Large intestine (tissue), 3 donors: ENCODE measurements around the gene EPHB2. TPM values are rescaled to one million over a fixed set of nuclear protein-coding genes. Genes with fewer than 3 reads are reported as not detected.

Source experiments
- DNase-seq, 2 donors: peaks; one replicate each; pipeline versions ENCODE4 v3.0.0 to v3.0.0-alpha.2; 2013
- H3K27ac ChIP-seq: one replicate; pipeline ENCODE4 v1.5.1; 2013; ENCODE audit warnings: low read length
- H3K27me3 ChIP-seq: 2 replicates; pipeline ENCODE4 v1.6.1; 2013; ENCODE audit warnings: low read length; ENCODE audit not compliant: control insufficient read depth, insufficient read depth
- H3K36me3 ChIP-seq: 2 replicates; pipeline ENCODE4 v1.6.1; 2013; ENCODE audit warnings: low read length; ENCODE audit not compliant: control insufficient read depth, insufficient read depth
- H3K4me1 ChIP-seq: one replicate; pipeline ENCODE4 v1.6.1; 2013; ENCODE audit warnings: low read length; ENCODE audit not compliant: control insufficient read depth, insufficient read depth
- H3K4me3 ChIP-seq: one replicate; pipeline ENCODE4 v1.5.1; 2013; ENCODE audit warnings: low read length
- H3K9me3 ChIP-seq: one replicate; pipeline ENCODE4 v1.6.1; 2013; ENCODE audit warnings: mild to moderate bottlenecking, low read depth, low read length, moderate library complexity; ENCODE audit not compliant: control insufficient read depth
- WGBS: methylation state at CpG from one replicate; pipeline ENCODE4 v1.1.5; 2013; ENCODE audit warnings: low lambda C conversion rate; ENCODE audit not compliant: insufficient coverage; 5-methylcytosine and 5-hydroxymethylcytosine counted together
- polyA plus RNA-seq: library from polyadenylated mRNA; unstranded; fragments of 120-200 nt; gene quantifications from one replicate; pipeline ENCODE4 v1.2.1, GENCODE V29; 2013

Gene EPHB2
- polyA plus RNA-seq, 1 donor = 37.6 TPM

DNA sequence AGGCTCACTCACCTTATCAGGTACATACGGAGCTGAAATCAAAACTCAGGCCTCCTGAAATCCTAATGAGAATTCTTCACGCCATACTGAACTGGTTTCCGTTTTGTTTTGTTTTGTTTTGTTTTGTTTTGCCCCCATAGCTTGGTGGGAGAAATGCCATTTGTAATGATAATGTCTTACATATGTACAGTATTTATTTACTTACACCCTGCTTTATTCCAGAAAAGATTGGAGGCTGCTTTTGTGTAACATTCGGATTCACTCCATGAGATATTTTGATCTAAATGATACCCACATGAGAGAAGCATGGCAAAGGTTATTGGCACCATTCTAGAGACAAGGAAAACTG lies 84.7 kb downstream of the EPHB2 start:
- no peak overlapping the region for H3K27ac ChIP-seq
- peaks cover 8% of the 10 kb centered on the region for H3K4me1 ChIP-seq
- 83% methylated on average over 2 of the region's 4 CpGs for WGBS
- H3K9me3 ChIP-seq = no peaks in the 10 kb centered on the region
- peaks cover 39% of the 10 kb centered on the region for H3K36me3 ChIP-seq
- DNase-seq = no peak
- no peaks in the 10 kb centered on the region for H3K27me3 ChIP-seq
- no peak overlapping the region for H3K4me3 ChIP-seq

DNA sequence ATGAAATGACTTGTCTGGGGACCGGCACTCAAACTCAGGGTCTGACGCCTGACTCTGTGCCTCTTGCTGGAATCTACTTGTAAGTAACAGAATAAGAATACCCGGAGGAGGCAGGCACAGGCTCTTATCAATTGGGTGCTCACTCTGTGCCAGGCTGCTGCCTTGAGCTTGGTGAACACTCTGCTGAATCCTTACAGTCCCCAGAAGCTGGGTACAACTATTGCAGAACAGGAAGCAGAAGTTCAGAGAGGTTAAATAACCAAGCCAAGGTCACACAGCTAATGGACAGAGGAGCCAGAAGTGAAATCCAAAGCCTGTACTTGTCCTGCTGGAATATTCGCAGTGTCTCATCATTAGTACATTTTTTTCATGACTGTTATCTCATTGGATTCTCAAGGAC lies 86.0 kb downstream of the EPHB2 start:
- no CpG with 5 or more reads among the region's 4 CpGs for WGBS
- no peak overlapping the region for H3K4me3 ChIP-seq
- DNase-seq = no peak
- H3K9me3 ChIP-seq = no peaks in the 10 kb centered on the region
- H3K27ac ChIP-seq = no peak overlapping the region
- H3K36me3 ChIP-seq = peaks cover 44% of the 10 kb centered on the region
- no peaks in the 10 kb centered on the region for H3K27me3 ChIP-seq
- H3K4me1 ChIP-seq = peaks cover 2% of the 10 kb centered on the region

DNA sequence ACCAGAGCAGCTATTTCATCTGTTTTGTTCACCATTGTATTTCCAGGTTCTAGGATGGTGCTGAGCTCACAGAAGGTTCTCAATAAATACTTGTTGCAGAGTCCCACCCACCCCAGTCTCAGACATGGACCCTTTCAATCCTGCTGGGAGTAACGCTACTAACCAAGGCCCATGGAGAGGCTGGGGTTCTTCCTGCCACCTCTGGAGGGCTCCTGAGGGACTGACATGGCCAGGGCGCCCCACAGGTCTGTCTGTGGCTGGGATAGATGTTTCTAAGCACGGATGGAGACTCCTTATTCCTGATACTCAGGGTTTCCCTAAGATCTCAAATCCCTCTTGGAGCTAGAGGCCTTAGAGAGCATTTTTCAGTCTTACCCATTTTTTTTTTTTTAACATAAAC lies 87.4 kb downstream of the EPHB2 start:
- H3K4me1 ChIP-seq = peaks cover 2% of the 10 kb centered on the region
- H3K27me3 ChIP-seq = no peaks in the 10 kb centered on the region
- no peak overlapping the region for H3K27ac ChIP-seq
- WGBS = no CpG with 5 or more reads among the region's 3 CpGs
- no peak for DNase-seq
- peaks cover 43% of the 10 kb centered on the region for H3K36me3 ChIP-seq
- no peaks in the 10 kb centered on the region for H3K9me3 ChIP-seq
- H3K4me3 ChIP-seq = no peak overlapping the region

DNA sequence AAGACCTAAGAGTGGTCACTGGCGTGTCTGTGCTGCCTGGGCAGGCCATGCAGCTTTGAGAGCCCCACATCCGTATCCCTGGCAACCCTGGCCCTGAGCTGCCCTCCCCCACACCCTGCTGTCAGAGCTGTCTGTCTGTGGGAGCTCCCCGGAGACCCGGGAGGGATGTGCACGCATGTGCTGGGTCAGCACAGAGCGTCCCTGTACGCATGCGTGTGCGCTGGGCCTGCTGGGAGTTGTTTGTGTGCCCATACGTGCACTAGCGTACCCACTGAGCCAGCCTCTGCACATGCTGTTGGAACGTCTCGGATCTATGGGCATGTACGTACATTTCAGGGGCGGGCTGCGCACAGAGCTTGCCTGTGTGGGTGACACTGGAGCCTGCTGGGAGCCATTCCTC lies 89.3 kb downstream of the EPHB2 start:
- no CpG with 5 or more reads among the region's 16 CpGs for WGBS
- no peak overlapping the region for H3K27ac ChIP-seq
- peaks cover under 1% of the 10 kb centered on the region for H3K4me1 ChIP-seq
- peaks cover 38% of the 10 kb centered on the region for H3K36me3 ChIP-seq
- no peak overlapping the region for H3K4me3 ChIP-seq
- H3K27me3 ChIP-seq = no peaks in the 10 kb centered on the region
- no peak for DNase-seq
- no peaks in the 10 kb centered on the region for H3K9me3 ChIP-seq

DNA sequence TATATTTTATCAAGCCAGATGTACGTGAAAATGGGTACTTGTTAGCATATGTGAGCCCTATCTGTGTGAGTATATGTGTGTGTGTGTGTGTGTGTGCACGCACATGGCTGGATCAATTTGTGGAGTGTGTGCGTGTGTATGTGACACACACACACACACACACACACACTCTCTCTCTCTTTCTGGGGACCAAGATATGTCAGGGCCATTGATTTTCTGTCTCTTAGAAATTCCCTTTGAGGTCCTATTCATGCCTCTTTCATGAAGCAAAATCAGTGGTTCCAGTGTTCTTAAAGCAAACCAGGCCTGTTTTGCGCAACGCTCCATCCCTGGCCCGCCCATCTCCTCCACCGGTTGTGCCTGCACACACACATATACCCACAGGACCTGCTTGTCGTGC lies 90.0 kb downstream of the EPHB2 start:
- no peak overlapping the region for H3K27ac ChIP-seq
- H3K4me3 ChIP-seq = no peak overlapping the region
- H3K9me3 ChIP-seq = no peaks in the 10 kb centered on the region
- no peaks in the 10 kb centered on the region for H3K27me3 ChIP-seq
- no peak for DNase-seq
- WGBS = no CpG with 5 or more reads among the region's 8 CpGs
- no peaks in the 10 kb centered on the region for H3K4me1 ChIP-seq
- H3K36me3 ChIP-seq = peaks cover 38% of the 10 kb centered on the region

DNA sequence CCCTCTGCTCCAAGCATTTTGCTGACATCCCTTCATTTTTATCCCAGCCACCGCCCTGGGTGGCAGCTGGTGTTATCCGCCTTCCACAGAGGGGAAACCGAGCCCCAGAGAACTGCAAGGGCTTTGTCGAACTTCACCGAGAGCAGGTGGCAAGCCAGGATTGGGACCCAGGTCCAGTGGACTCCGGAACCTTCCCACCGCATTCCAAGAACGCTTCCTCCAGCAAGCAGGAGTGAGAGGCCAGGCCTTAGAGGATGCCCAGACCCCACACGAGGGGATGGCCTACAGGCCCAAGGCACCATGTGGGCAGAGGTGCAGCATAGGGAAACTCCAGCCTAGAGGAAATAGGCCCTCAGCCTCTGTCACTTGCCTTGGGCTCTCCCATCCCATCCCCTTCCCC lies 90.7 kb downstream of the EPHB2 start:
- no peak for DNase-seq
- peaks cover 34% of the 10 kb centered on the region for H3K36me3 ChIP-seq
- no peak overlapping the region for H3K4me3 ChIP-seq
- H3K4me1 ChIP-seq = no peaks in the 10 kb centered on the region
- H3K27me3 ChIP-seq = no peaks in the 10 kb centered on the region
- no peak overlapping the region for H3K27ac ChIP-seq
- no peaks in the 10 kb centered on the region for H3K9me3 ChIP-seq
- WGBS = no CpG with 5 or more reads among the region's 9 CpGs

DNA sequence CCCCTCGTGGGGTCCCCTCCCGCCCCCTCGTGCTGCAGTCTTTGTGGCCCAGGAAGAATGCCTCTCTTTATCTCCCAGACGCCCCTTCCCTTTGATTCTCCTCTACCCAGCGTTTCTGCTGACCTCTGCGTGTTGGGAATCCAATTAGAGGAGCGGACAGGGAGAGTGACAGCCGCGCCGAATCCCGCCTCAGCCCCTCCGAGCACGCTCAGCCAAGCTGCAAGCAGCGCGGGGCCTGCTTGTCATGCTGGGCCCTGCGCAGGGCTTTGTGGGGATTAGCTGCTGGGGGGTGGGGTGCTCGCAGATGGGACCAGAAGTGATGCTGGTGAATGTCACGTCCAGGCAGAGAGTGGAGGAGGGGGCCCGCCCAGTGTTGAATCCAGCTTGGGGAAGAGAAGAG lies 91.1 kb downstream of the EPHB2 start:
- no peaks in the 10 kb centered on the region for H3K4me1 ChIP-seq
- DNase-seq = no peak
- peaks cover 37% of the 10 kb centered on the region for H3K36me3 ChIP-seq
- no CpG with 5 or more reads among the region's 19 CpGs for WGBS
- H3K27me3 ChIP-seq = no peaks in the 10 kb centered on the region
- H3K9me3 ChIP-seq = no peaks in the 10 kb centered on the region
- no peak overlapping the region for H3K4me3 ChIP-seq
- no peak overlapping the region for H3K27ac ChIP-seq

DNA sequence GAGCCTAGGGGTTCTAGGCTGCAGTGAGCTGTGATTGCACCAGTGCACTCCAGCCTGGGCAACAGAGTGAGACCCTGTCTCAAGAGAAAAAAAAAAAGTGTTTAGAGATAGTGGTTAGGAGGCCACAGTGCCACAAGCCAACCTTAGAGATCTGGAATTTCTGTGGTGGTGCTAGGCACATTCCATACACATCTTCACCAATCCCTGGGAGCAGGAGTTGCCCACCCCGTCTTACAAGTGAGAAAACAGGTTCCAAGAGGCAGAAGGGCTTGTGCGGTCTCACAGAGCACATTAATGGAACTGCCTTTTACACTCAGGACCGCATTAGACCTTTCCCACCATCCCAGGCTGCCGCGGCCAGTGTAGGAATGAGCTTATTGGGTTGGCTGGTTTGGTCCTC lies 93.2 kb downstream of the EPHB2 start:
- Histone ChIP-seq H3K36me3 (peaks cover 36% of the 10 kb centered on the region), H3K27ac (no peak overlapping the region), H3K4me3 (no peak overlapping the region), H3K27me3 (no peaks in the 10 kb centered on the region), H3K4me1 (peaks cover 3% of the 10 kb centered on the region), H3K9me3 (no peaks in the 10 kb centered on the region)
- WGBS = no CpG with 5 or more reads among the region's 5 CpGs
- DNase-seq = no peak

DNA sequence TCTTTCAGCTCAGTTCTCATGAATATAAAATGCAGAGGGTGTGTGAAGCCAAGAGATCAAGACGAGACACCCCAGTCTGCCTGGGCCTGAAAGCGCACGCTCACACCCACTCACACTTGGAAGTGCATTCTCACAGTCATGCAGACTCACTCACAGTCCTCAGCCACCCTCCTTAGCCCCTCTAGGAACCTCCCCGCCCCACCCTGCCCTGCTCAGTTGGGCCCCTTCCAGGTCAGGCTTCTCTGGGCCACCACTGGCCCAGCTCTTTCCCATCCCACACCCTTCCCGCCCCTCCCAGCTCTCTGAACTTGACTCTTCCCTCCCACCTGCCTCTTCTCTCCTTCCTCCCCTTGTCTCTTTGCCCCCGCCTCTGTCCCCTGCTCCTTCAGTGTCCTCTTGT lies 93.8 kb downstream of the EPHB2 start:
- H3K9me3 ChIP-seq = no peaks in the 10 kb centered on the region
- peaks cover 3% of the 10 kb centered on the region for H3K4me1 ChIP-seq
- H3K4me3 ChIP-seq = no peak overlapping the region
- H3K27ac ChIP-seq = no peak overlapping the region
- H3K27me3 ChIP-seq = no peaks in the 10 kb centered on the region
- DNase-seq = no peak
- peaks cover 32% of the 10 kb centered on the region for H3K36me3 ChIP-seq
- WGBS = 85% methylated on average over 3 of the region's 6 CpGs

DNA sequence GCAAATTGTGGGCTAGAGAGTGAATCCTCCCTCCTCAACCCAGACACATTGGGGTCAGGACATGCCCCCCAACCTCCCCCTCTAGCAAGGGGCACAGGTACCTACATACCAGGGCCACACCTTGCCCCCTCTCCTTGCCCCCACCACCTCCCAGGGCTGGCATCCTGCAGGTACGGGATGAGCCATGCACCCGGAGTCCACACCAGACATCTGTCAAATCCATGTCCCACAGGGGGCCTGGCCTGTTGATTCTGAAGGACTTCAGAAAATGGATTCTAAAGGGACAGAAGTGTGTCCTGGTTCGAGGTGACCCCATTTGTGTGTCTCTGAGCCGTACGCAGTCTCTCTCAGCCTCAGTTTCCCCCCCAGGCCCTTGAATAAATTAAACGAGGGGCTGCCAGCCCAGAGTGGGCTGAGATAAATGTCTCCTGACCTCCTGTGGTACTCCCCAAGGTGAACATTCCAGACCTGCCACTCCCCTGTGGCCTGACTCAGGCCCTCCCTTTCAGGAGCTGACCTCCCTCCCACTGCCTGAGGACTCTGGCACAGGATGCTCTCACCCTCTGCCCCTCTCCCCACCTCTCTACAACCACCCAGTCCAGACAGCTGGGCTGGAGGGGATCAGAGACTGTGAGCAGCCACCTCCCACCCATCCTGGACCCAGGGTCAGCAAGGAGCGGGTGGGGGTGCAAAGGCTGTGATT lies 94.5 kb downstream of the EPHB2 start:
- H3K27ac ChIP-seq = no peak overlapping the region
- DNase-seq = no peak
- WGBS = 80% methylated on average over 1 of the region's 7 CpGs

DNA sequence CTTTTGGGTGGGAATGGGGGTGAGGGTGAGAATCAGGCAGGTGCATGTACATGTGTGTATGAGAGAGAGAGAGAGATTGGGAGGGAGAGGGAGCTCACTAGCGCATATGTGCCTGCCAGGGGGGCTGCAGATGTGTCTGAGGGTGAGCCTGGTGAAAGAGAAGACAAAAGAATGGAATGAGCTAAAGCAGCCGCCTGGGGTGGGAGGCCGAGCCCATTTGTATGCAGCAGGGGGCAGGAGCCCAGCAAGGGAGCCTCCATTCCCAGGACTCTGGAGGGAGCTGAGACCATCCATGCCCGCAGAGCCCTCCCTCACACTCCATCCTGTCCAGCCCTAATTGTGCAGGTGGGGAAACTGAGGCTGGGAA lies 95.0 kb downstream of the EPHB2 start:
- Histone ChIP-seq H3K4me3 (no peak overlapping the region), H3K27me3 (no peaks in the 10 kb centered on the region), H3K27ac (no peak overlapping the region), H3K9me3 (no peaks in the 10 kb centered on the region), H3K4me1 (peaks cover 3% of the 10 kb centered on the region), H3K36me3 (peaks cover 33% of the 10 kb centered on the region)
- 100% methylated on average over 1 of the region's 4 CpGs for WGBS
- no peak for DNase-seq

More for the DNA sequence above, 94.5 kb downstream of the EPHB2 start:
- Histone ChIP-seq H3K4me3 (no peak overlapping the region), H3K4me1 (peaks cover 3% of the 10 kb centered on the region), H3K36me3 (peaks cover 34% of the 10 kb centered on the region), H3K9me3 (no peaks in the 10 kb centered on the region), H3K27me3 (no peaks in the 10 kb centered on the region)
